ENCODE results near the gene TMEM126B. TPM values are rescaled to one million over a fixed set of nuclear protein-coding genes. Genes with fewer than 3 reads are reported as not detected.
A peak's percentile ranks its signal among the peaks of the same experiment; 100 is the strongest.
"Not testable (repeated sequence)": the region's sequence is repeated elsewhere in the genome, so short reads cannot be mapped to it uniquely, and the experiment has no call there.

Gene TMEM126B
- total RNA-seq, 5 donors from 2014 or later (not counting 1 experiment from before 2014, with no cell fraction given), result 25.2 to 40.6 (median 34.4) TPM

GRCh38 chr11:85652786-85653447 lies 24.5 kb downstream of the TMEM126B start:
- ChIA-PET CTCF (interaction anchor here in 1 of 2 donors (1.3 kb wide), 1 partner anchor 15 kb away, joined by 3 read pairs; no protein-coding TSS in a partner anchor), POLR2A (interaction anchor here in 1 of 2 donors (1.0 kb wide), 1 partner anchor 11 kb away, joined by 3 read pairs; no protein-coding TSS in a partner anchor)
- Histone ChIP-seq H3K36me3 (ENCODE audit: control insufficient read depth in 2 of 2, extremely low read depth in 1 of 2, insufficient read depth in 1 of 2, low read length in 1 of 2) (peaks cover 4 to 37% of the 10 kb centered on the region in 2 donors), H3K27ac (ENCODE audit: low read length) (no peak overlapping the region), H3K4me1 (ENCODE audit: control insufficient read depth in 1 of 2, extremely low read depth in 1 of 2, insufficient read depth in 2 of 2, low read length in 2 of 2) (peaks cover 7 to 9% of the 10 kb centered on the region in 2 experiments), H3K4me3 (ENCODE audit: control insufficient read depth in 1 of 2, extremely low read depth in 1 of 2, low read length in 1 of 2) (no peak overlapping the region), H3K27me3 (replicated peaks in 1 of 2; ENCODE audit: control insufficient read depth in 2 of 2, extremely low read depth in 1 of 2, insufficient read depth in 2 of 2, low read length in 1 of 2) (no peaks in the 10 kb centered on the region), H3K9me3 (no peaks in the 10 kb centered on the region)
- Mint-ChIP-seq H3K4me3 (no peak overlapping the region), H3K4me1 (peaks cover 45 to 51% (median 48%) of the 10 kb centered on the region in 3 donors), H3K36me3 (peaks cover 23% of the 10 kb centered on the region), H3K9me3 (no peaks in the 10 kb centered on the region), H3K27ac (peak overlapping the region in 1 of 2 donors; percentile 52), H3K27me3 (no peaks in the 10 kb centered on the region)
- WGBS (ENCODE audit: insufficient coverage), result no CpG with 5 or more reads among the region's 3 CpGs
- DNase-seq (no peak), ATAC-seq (replicated peaks in 1 of 4) (no peak)

- ATAC-seq (replicated peaks in 1 of 4); H3K9me3 Mint-ChIP-seq; H3K27me3 Mint-ChIP-seq; H3K4me3 ChIP-seq (ENCODE audit: control insufficient read depth in 1 of 2, extremely low read depth in 1 of 2, low read length in 1 of 2); H3K4me1 ChIP-seq (ENCODE audit: control insufficient read depth in 1 of 2, extremely low read depth in 1 of 2, insufficient read depth in 2 of 2, low read length in 2 of 2); H3K9me3 ChIP-seq; H3K27ac ChIP-seq (ENCODE audit: low read length); H3K27ac Mint-ChIP-seq; H3K4me3 Mint-ChIP-seq; H3K27me3 ChIP-seq (replicated peaks in 1 of 2; ENCODE audit: control insufficient read depth in 2 of 2, extremely low read depth in 1 of 2, insufficient read depth in 2 of 2, low read length in 1 of 2); CTCF ChIA-PET; DNase-seq: not testable (repeated sequence)
- H3K36me3 ChIP-seq (ENCODE audit: control insufficient read depth in 2 of 2, extremely low read depth in 1 of 2, insufficient read depth in 1 of 2, low read length in 1 of 2), result peaks cover 4 to 44% of the 10 kb centered on the region in 2 donors
- Mint-ChIP-seq H3K36me3 (peaks cover 29% of the 10 kb centered on the region), H3K4me1 (peaks cover 40 to 51% (median 47%) of the 10 kb centered on the region in 3 donors)
- POLR2A ChIA-PET, result interaction anchor here in 1 of 2 donors (1.0 kb wide), 1 partner anchor 9 kb away, joined by 3 read pairs; no protein-coding TSS in a partner anchor
- WGBS (ENCODE audit: insufficient coverage), result no CpG with 5 or more reads among the region's 4 CpGs
Measured at GRCh38 chr11:85654343-85654742, 25.9 kb downstream of the TMEM126B start.

- Histone ChIP-seq H3K9me3 (no peaks in the 10 kb centered on the region), H3K4me1 (ENCODE audit: control insufficient read depth in 1 of 2, extremely low read depth in 1 of 2, insufficient read depth in 2 of 2, low read length in 2 of 2) (peaks cover 0 to 11% of the 10 kb centered on the region in 2 experiments), H3K4me3 (ENCODE audit: control insufficient read depth in 1 of 2, extremely low read depth in 1 of 2, low read length in 1 of 2) (no peak overlapping the region), H3K27ac (ENCODE audit: low read length) (no peak overlapping the region), H3K36me3 (ENCODE audit: control insufficient read depth in 2 of 2, extremely low read depth in 1 of 2, insufficient read depth in 1 of 2, low read length in 1 of 2) (peaks cover under 1 to 42% of the 10 kb centered on the region in 2 donors), H3K27me3 (replicated peaks in 1 of 2; ENCODE audit: control insufficient read depth in 2 of 2, extremely low read depth in 1 of 2, insufficient read depth in 2 of 2, low read length in 1 of 2) (no peaks in the 10 kb centered on the region)
- H3K36me3 Mint-ChIP-seq, result peaks cover 43% of the 10 kb centered on the region
- H3K27me3 Mint-ChIP-seq, result no peaks in the 10 kb centered on the region
- DNase-seq, result no peak
- peaks cover 48 to 60% (median 59%) of the 10 kb centered on the region in 3 donors for H3K4me1 Mint-ChIP-seq
- ChIA-PET POLR2A (interaction anchor here in 1 of 2 donors (1.1 kb wide), 1 partner anchor 9 kb away, joined by 6 read pairs; the partner anchor contains the start of gene TMEM126A), CTCF (interaction anchor here (0.7 to 3.6 kb wide), 2 partner anchors 9 to 611 kb away, joined by 3 to 10 read pairs; partner anchors contain the start of gene TMEM126A (in 1 of the 2))
- no peaks in the 10 kb centered on the region for H3K9me3 Mint-ChIP-seq
- H3K27ac Mint-ChIP-seq, result peak overlapping the region in 1 of 2 donors; percentile 52
- H3K4me3 Mint-ChIP-seq, result no peak overlapping the region
- ATAC-seq (replicated peaks in 1 of 4), result no peak
- WGBS (ENCODE audit: insufficient coverage), result no CpG with 5 or more reads among the region's 1 CpG
Measured at GRCh38 chr11:85656777-85657176, 28.4 kb downstream of the TMEM126B start.

GRCh38 chr11:85658180-85658579 lies 29.8 kb downstream of the TMEM126B start:
- Mint-ChIP-seq H3K27ac (no peak overlapping the region), H3K4me3 (no peak overlapping the region), H3K4me1 (peaks cover 49 to 61% (median 60%) of the 10 kb centered on the region in 3 donors), H3K27me3 (no peaks in the 10 kb centered on the region), H3K36me3 (peaks cover 43% of the 10 kb centered on the region), H3K9me3 (no peaks in the 10 kb centered on the region)
- POLR2A ChIA-PET, result interaction anchor here (0.6 to 2.6 kb wide), 2 partner anchors 10 to 203 kb away, joined by 3 to 26 read pairs; partner anchors contain the start of gene TMEM126A (in 1 of the 2)
- ATAC-seq (replicated peaks in 1 of 4), result no peak
- Histone ChIP-seq H3K27me3 (replicated peaks in 1 of 2; ENCODE audit: control insufficient read depth in 2 of 2, extremely low read depth in 1 of 2, insufficient read depth in 2 of 2, low read length in 1 of 2) (no peaks in the 10 kb centered on the region), H3K9me3 (no peaks in the 10 kb centered on the region), H3K27ac (ENCODE audit: low read length) (no peak overlapping the region), H3K4me3 (ENCODE audit: control insufficient read depth in 1 of 2, extremely low read depth in 1 of 2, low read length in 1 of 2) (no peak overlapping the region), H3K36me3 (ENCODE audit: control insufficient read depth in 2 of 2, extremely low read depth in 1 of 2, insufficient read depth in 1 of 2, low read length in 1 of 2) (peaks cover 0 to 45% of the 10 kb centered on the region in 2 donors), H3K4me1 (ENCODE audit: control insufficient read depth in 1 of 2, extremely low read depth in 1 of 2, insufficient read depth in 2 of 2, low read length in 2 of 2) (peaks cover 6 to 23% of the 10 kb centered on the region in 2 experiments)
- no CpG with 5 or more reads among the region's 1 CpG for WGBS (ENCODE audit: insufficient coverage)
- DNase-seq, result no peak
- CTCF ChIA-PET, result interaction anchor here (0.7 to 3.6 kb wide), 3 partner anchors 10 to 657 kb away, joined by 3 to 10 read pairs (median 6); partner anchors contain the start of gene TMEM126A (in 1 of the 2)

- ATAC-seq (replicated peaks in 1 of 4), result no peak
- H3K27me3 Mint-ChIP-seq, result no peaks in the 10 kb centered on the region
Measured at GRCh38 chr11:85661972-85662664, 33.7 kb downstream of the TMEM126B start.

More at GRCh38 chr11:85661972-85662664, 33.7 kb downstream of the TMEM126B start:
- H3K27me3 ChIP-seq (replicated peaks in 1 of 2; ENCODE audit: control insufficient read depth in 2 of 2, extremely low read depth in 1 of 2, insufficient read depth in 2 of 2, low read length in 1 of 2), result no peaks in the 10 kb centered on the region
- peak overlapping the region; percentile 57 to 100 (median 98) for H3K4me3 Mint-ChIP-seq
- ChIA-PET POLR2A (interaction anchor here (0.6 to 4.9 kb wide), 4 partner anchors 11 to 161 kb away, joined by 3 to 36 read pairs (median 3); partner anchors contain the start of gene TMEM126A (in 2 of the 2)), CTCF (interaction anchor here in 1 of 2 donors (0.6 kb wide), 1 partner anchor 59 kb away, joined by 3 read pairs; no protein-coding TSS in a partner anchor)
- no peak overlapping the region for H3K27ac Mint-ChIP-seq
- H3K9me3 ChIP-seq, result no peaks in the 10 kb centered on the region
- H3K27ac ChIP-seq (ENCODE audit: low read length), result no peak overlapping the region
- peaks cover 8 to 32% of the 10 kb centered on the region in 2 experiments for H3K4me1 ChIP-seq (ENCODE audit: control insufficient read depth in 1 of 2, extremely low read depth in 1 of 2, insufficient read depth in 2 of 2, low read length in 2 of 2)
- no peak overlapping the region for H3K4me3 ChIP-seq (ENCODE audit: control insufficient read depth in 1 of 2, extremely low read depth in 1 of 2, low read length in 1 of 2)
- WGBS (ENCODE audit: insufficient coverage), result no CpG with 5 or more reads among the region's 4 CpGs
- peaks cover 56 to 63% (median 61%) of the 10 kb centered on the region in 3 donors for H3K4me1 Mint-ChIP-seq
- no peak for DNase-seq
- H3K9me3 Mint-ChIP-seq, result no peaks in the 10 kb centered on the region
- peaks cover 0 to 22% of the 10 kb centered on the region in 2 donors for H3K36me3 ChIP-seq (ENCODE audit: control insufficient read depth in 2 of 2, extremely low read depth in 1 of 2, insufficient read depth in 1 of 2, low read length in 1 of 2)
- peaks cover 28% of the 10 kb centered on the region for H3K36me3 Mint-ChIP-seq

All from T-cell (primary cell).